Stimulated activated CD4-positive, alpha-beta T cell treated with anti-CD3 and anti-CD28 coated beads, Interleukin-2, amount 100 ng/mL, for 48 hours (primary cell): ENCODE measurements around the gene HAGH.
A peak's percentile ranks its signal among the peaks of the same experiment; 100 is the strongest.

Source experiments
- DNase-seq, 2 donors: peaks; one replicate each; pipeline ENCODE4 v3.0.0-alpha.2; 2020

Gene HAGH

DNA sequence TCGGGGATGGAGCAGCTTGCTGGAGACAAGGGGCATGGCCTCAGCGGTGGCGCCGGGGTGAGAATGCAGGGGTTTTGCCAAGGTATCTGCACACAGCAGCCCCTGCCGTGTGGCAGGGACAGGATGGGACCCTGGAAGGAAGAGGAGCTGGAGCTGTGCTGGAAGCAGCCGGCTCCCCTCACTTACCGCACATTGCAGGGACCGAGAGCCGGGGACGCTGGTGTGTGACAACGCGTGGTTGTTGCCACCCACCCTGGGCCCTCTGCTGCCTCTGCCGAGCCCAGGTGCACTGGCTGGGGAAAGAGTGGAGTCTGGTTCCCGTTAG, 40.8 kb downstream of the HAGH start:
- DNase-seq, result no peak

DNA sequence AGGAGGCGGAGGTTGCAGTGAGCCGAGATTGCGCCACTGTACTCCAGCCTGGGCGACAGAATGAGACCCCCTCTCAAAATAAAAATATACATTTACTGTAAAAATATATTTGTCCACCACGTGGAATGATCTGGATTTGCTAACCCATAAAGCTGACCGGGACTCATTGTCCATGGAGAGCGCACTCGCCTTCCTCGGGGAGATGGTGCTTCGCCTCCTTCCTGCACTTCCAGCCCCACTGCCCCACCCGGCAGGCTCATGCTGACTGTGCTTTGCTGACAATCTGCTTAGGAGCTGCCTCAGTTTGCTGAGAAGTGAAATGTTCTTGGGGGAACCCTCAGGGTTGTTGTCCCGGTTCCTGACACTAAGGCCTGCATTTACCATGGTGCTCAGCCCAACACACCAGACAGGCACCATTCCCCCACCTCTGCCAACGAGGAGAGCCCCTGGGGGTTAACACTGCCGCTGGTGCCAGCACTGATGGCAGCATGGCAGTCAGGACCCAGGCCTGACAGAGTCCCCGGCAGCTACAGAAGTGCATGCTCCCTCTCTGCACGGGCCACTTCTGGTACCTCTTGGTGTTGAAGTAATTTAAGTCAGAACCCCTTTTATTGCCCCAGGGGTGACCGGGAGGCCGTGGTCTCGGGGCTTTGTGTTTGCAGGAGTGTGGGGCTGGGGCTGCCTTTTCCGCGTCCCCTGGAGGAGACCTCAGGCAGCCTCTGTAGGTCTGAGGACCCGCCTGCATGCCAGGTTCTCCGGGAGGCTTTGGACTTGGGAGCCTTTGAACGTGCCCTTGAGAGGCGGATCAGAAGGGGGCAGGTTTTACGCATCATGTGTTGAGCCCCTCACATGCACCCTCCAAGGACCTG, 41.4 kb downstream of the HAGH start:
- DNase-seq, result no peak

DNA sequence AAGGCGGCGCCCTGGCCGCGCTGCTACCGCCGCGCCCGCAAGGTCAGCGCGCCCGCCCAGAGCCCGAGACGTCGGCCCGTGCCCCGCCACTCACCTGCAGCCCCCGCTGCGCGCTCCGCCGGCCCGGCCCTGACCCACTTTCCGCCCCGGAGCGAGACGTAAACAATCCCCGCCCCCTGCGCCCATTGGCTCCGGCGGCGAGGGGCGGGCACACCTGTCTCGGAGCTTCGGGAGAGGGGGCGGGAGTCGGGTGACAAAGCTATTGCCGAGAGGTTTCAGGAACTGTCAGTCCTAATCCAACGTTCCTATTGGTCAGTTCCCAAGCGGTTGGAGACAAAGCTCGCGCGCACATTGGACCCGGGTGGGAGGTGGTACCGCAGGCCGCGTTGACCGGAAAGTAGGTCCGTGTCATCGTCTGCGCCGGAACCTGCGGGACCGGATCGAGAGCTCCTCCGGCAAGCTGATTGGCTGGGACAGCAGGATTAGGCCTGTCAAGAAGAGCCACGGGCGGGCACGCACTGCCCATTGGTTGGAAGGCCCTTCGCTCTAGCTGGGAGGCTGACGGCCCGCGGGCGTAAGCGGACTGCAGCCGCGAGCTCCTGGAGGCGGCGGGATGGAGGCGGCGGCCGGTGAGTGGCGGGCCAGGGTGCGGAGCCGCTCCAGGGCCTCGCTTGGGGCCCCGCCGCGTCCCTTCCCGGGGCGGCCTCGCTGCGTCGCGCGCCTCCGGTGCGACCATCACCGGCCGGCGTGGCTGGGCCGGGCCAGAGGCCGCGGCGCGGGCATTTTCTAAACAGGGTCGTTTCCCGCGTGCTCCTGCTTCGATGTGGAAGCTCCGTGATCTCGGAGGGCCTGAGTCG, 44.0 kb downstream of the HAGH start, which contains the start of the genes NUBP2 and SPSB3:
Gene NUBP2, plus strand, starts transcription at position 553 of the 857 bp plus-strand sequence. Its CDS starts 61 bp downstream, at position 614.
Gene SPSB3, minus strand, starts transcription at position 164 of the 857 bp plus-strand sequence. CDS start 1,088 bp downstream, outside the sequence.
- peak; percentile 92 to 94 for DNase-seq

DNA sequence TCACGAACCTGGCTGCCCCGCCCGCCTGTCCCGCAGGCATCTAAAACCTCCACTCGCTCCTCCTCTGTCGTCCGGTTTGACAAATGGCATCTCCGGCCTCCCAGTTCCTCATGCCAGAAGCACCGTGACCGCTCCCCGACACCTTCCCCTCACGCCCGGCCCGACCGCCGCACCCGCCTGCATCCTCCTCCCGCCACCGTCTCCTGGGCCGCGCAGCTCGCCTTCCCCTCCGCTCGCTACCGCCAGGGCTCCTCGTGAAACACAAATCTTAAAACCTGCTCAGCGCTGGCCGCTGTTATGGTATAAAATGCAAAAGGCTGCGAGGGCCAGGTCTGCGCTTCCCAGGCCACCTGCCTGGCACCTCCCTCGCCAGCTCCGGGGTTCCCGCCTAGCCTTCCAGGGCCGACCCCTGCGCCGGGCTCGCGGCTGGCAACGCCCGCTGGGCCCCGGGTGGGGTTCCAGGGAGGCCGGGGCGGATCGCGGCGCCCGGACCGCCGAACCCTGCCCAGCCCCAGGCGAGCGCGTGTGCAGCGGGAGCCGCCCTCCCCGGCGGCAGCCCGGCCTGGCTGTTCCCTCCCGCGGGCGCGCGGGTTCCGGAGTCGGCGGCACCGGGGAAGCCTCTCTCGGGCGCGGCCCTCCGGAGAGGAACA, 44.7 kb downstream of the HAGH start:
- peak in 1 of 2 donors; percentile 22 for DNase-seq

DNA sequence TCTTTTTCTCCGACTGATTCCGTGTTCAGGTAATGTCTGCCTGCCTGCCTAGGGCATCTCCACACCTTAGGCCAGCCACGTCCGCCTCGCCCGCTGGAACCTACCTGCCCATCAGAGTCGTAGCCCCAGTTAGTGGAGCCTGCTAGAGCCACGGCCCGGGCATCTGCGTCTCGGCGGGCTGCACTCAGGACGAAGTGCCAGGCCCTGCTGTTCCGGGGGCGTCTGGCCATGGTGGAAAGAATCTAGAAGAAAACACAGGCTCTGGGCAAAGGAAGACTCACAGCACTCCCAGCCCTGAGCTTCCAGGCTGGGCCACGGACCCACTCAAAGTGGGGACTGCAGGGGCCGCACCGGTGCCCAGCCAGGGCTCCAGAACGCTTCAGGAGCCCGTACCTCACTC, 45.4 kb downstream of the HAGH start:
- DNase-seq, result no peak

DNA sequence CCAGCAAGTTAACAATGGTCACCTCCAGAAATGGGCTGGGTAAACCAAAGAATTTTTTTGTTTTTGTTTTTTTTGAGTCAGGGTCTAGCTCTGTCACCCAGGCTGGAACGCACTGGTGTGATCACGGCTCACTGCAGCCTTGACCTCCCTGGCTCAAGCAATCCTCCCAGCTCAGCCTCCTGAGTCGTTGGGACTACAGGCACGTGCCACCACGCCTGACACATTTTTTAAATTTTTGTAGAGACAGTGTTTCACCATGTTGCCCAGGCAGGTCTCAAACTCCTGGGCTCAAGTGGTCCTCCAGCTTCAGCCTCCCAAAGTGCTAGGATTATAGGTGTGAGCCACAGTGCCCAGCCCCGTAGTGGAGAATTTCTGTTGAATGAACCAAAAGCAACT, 46.0 kb downstream of the HAGH start:
- DNase-seq, result no peak

DNA sequence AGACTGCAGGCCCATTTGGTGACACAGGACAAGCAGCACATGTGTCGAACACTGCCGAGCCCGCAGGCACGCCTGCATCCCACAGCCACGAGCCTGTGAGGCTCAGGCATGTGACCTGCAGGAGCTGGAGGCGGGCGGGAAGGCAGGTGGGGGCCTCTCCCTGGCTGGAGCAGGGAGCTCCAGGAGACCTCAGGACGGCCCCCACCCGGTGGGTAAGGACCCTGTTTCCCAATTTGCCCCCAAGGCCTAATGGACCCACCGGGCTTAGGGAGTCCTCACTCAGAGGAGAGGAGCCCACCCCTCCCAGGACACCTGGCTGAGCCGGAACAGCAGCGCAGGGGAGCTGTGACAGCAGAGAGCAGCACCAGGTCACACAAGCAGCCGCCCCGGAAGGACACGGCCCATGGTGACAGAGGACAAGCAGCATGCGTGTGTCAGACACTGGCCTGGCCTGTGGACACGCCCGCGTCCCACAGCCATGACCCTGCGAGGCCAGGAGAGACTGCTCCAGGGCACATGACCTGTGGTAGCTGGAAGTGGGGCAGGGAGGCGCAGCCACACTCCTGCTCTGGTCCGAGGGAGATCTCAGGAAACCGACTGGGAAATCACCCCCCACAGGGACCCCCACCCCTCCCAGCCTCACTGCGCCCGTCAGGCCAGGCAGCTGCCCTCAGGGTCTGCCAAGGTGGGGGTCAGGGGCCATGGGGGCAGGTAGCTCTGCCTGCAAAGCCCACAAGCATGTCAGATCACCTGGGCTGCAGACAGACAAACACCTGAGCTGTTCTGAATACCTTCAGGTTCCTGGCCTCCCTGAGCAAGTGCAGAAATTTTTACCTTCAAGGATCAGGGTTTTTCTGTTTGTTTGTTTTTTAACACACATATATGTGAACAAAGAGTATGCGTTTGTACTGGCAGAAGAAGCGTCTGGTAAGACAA, 46.6 kb downstream of the HAGH start:
- DNase-seq, result no peak

DNA sequence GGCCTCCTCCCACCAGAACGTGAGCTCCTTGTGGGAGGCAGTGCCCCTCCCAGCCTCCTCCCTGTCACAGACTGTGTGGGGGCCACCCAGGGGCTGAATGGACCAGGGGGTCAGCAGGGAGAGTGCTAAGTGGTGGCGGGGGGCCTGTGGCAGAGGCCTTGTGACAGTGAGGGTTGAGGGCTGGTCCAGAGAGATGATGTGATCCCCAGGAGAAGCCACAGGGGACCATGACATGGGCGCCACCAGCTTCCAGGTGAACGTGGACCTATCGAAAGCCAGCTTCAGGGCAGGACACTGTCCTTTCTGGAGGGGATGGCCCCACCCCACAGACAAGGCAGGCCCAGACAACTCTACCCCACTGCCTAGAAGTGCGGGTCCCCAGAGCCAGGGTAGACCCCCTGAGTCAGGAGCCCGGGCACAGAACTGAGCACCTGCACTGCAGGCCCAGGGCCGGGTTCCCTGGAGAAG, 47.4 kb downstream of the HAGH start:
- DNase-seq, result no peak

DNA sequence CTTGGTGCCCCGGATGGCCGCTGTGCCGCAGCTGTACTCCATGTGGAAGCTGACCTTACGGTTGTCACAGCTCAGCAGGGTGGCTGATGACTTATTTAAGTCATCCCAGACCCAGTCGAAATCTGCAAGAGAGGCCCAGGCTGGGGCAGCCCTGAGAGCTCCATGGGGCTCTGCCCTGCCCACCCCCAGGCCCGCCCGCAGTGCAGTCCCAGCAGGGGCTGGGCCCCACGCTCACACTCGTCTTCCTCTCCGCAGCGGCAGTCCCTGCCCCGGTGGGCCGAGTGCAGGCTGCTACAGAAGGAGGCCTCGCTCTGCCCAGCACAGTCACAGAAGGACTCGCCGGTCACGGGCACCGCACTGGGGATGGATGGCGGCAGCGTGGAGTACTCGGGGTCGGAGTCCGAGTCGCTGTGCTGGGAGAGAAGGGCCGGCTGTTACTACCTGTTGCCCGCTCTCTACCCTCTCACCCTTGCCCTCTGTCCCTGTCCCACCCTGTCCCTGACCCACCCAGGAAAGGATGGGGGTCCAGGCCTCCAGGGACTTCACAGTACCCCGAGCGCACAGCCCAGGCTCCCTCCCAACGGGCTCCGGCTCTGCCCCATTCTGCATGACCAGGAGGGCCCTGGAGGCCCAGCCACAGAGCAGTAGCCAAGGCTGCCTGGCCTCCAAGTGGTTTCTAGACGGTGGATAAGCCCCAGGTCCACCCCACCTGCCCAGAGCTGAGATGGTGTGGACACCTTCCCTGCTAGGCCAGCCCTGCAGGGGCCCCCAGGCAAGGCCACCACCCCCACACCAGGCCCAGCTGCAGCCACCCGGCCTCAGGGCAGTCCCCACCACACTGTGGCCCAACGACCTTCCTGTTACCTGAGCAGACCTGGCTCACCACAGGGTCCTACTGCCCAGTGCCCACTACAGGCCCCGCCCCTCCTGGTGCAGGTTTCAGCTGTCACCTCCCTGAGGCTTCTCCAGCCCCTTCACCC, 48.1 kb downstream of the HAGH start:
- DNase-seq, result no peak

DNA sequence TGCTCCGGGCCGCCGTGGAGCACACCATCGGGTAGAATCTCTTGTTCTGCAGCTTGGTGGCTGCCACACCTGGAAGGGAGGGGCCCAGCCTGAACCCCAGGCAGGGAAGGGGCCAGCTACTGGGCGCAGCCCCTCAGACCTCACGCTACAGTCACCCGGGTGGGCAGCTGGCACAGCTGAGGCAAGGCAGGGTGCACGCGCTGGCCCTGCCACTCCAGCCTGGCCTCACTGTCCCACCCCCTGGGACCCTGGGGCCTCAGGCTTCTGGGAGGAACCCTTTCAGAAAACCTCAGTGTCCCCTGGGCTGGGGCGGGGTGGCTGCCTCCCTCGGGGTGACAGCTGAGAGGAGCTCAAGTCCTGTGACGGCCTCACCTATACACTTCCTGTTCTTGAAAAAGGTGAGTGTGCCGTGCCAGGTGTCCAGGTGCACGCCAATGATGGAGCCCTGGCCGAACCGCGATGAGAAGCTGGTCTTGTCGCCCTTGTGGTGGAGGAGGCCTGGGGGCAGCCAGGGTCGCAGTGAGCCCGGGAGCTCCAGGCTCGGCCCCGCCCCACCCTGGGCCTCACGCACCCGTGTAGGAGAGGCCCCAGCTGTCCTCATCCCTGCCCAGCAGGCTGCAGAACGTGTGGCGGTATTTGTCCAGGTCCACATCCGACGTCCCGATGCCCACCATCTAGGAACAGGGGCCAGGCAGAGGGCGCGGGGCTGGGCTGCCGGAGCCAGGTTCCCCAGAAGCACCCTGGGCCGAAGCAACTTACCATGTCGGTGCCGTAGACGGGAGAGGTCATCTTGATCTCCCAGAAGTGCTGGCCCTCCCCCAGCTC, 49.0 kb downstream of the HAGH start:
- no peak for DNase-seq

DNA sequence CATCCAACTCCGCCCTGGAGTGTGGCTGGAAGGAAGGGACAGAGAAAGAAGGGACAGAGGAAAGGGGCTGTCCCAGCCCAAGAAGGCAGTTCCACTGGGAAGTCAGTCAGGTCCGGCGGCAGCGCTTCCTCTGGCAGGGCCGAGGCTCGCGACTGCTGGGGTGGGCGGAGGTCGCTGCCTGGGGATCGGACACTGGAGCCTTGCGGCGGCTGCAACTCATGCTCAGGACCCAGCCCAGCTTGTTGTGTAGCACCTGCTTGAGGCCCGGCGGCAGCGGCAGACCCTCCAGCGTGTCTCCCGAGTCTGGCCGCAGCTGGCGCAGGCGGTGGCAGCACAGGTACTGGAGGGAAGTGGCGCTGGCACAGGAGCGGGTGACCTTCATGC, 49.6 kb downstream of the HAGH start:
- DNase-seq, result no peak

DNA sequence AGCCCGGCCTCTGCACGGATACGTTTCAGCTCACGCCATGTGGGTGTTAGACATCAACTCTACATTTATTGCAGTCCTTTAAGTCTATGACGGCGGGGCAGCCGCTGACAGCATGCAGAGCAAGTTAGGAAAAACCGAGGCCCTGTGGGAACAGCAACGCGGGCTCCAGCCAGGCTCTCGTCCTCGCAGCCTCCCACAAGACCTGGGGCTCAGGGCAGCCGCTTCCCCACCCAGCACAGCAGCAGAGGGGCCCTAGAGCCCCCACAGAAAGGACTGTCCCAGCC, 50.0 kb downstream of the HAGH start:
- DNase-seq, result no peak

DNA sequence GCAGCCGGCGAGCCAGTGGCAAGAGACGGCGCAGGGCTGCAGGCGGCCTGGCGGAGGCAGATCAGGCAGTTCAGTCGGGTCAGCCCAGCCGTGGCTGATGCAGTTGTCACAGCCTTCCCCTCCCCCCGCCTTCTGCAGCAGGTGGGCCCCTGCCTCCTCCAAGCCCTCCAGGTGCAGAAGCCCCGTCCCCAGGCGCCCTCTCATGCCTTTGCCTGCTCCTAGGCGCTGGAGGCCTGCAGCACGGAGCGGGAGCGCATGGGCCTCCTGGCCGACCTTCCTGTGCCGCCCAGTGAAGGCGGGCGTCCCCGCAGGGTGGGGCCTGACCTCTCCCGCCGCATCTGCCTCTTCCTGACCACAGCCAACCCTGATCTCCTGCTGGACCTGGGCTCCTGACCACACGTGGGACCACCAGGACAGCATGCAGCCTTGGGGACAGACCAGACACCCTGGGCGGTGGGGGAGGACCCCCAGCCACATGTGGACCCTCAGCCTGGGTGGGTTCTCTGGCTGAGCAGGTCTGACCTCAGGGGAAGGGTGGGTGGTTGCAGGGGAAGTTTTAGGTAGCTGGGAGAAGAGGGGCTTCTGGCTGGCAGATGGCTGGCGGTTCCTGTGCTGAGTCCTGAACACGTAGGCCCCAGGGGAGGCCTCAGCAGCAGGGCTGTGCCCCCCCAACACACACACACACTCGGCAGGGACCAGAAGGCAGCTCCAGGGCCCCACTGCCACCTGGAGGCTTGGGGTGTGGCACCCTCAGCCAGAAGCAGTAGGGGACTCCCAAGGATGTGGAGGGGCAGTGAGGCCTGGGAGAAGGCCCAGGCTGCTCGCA, 50.6 kb downstream of the HAGH start:
- DNase-seq, result no peak

DNA sequence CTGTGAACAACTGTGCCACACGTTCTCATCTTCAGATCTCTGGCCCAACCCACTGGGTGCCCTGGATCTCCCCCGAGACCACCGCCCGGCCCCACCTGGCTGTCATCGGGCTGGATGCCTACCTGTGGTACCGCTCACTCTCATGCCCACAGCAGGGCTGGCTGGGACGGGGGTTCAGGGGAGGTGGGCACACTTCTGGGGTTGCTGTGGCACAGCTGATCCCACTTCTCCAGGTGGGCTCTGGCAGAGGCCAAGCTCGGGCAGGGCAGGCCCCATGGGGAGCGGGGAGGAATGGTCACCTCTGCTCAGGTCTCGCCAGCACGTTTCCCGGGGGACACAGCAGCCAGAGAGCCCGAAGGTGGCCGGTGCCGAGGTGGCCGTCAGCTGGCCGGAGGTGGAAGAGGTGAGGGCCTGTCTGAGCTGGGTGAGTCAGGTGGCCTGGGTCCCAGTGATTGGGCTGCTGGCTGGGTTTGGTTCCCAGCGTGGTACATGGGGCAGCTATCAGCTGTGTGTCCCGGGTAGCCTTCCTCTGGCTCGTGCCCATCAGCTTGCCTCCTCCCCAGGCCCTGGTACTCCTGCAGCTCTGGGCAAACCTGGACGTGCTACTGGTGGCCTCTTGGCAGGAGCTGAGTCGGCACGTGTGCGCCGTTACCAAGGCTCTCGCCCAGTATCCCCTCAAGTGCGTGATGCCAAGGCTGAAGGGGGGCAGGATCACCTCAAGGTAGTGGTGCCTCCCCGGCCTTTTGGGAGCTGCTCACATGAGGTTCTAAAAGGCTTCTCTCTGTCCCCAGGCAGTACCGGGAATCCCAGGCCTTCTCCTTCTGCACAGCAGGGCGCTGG, 51.4 kb downstream of the HAGH start:
- DNase-seq, result no peak

DNA sequence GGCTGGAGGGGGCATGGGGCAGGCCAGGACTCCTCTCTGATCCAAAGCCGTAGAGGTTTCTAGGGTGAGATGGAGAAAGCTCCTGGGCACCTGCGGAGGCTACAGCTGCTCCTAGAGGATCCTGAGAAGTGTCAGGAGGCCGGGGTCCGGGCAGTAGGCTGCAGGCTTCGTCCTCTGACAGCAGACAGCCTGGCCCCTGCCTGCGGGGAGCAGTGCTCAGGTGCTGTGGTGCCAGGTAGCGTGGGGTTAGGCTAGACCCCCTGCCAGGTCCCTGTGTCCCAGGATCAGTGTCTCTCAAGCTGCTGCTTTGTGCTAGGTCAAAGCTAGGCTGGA, 52.2 kb downstream of the HAGH start:
- no peak for DNase-seq

DNA sequence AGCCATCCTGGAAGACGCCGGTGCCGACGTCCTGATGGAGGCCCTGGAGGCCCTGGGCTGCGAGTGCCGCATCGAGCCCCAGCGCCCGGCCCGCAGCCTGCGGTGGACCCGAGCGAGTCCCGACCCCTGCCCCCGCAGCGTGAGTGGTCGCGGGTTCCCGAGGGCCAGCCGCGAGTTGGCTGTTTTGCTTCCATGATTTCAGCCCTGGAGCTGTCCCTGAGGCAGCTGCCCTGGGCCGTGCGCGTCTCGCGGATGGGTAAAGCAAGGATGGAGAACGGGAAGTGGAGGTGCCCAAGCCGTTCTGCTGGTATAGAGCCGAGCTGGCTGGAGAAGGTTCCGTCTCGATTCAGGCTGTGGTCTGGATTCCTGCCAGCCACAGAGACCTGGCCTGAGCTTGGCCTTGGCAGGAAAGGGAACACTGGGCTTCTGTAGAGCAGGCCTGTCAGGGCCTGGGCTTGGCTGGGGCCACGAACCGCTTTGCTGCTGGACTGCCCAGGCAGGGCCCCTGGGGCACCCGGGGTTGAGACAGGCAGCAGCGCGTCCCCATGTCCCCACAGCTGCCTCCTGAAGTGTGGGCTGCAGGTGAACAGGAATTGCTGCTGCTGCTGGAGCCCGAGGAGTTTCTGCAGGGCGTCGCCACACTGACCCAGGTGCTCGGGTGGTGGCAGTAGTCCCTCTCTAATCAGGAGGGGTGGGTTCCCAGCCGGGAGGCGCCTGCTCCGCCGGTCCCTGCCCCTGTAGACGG, 52.8 kb downstream of the HAGH start:
- DNase-seq, result no peak

DNA sequence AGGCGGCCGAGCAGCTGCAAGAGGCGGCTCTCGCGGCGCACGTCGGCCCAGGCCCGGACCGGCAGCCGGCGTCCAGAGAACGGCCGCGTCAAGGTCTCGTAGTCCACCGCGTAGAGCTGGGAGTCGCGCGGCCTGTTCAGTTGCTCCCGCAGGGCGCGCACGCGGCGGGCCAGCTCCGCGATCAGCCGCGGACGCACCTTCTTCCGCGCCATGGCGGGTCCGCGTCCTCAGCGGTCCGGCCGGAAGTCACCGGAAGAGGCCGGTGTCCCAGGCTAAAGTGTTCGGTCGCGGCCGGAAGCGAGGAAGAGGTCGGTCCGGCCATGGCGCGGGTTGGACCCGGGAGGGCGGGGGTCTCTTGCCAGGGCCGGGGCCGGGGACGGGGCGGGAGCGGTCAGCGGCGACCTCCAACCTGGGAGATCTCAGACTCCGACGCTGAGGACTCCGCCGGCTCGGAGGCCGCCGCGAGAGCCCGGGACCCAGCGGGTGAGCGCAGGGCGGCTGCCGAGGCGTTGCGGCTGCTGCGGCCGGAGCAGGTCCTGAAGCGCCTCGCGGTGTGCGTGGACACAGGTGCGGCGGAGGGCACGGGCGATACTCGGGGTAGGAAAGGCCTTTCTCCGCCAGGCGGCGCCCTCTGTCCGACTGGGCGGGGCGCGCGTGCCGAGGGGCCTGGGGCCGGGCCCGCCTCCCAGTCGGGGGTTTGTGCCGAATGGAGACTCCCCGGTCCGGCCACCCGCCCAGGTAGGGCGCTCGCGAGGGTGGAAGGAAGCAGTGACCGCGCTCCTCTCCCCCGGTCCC, 53.5 kb downstream of the HAGH start, which contains the start of gene MRPS34:
Gene MRPS34, minus strand, starts transcription at position 227 of the 795 bp plus-strand sequence. Its CDS starts 15 bp downstream, at position 212.
- peak; percentile 78 to 80 for DNase-seq
